ENCODE measurements around the gene GAL3ST2. TPM values are rescaled to one million over a fixed set of nuclear protein-coding genes. Genes with fewer than 3 reads are reported as not detected.

The GAL3ST2 gene
- total and polyA plus RNA-seq, 4 donors, result 0.03 to 0.33 (median 0.23) TPM; not detected in 1

GRCh38 chr2:241852116-241852980 lies 75.7 kb downstream of the GAL3ST2 start:
- no peaks in the 10 kb centered on the region for H3K9me3 ChIP-seq (ENCODE audit: control insufficient read depth in 4 of 4, low read length in 3 of 4)
- no peaks in the 10 kb centered on the region for H3K27me3 ChIP-seq (ENCODE audit: control insufficient read depth in 4 of 4, insufficient read depth in 4 of 4, low read length in 3 of 4)
- WGBS, result 95% methylated on average over 39 of the region's 39 CpGs
- TF ChIP-seq MAX (IDR thresholded peaks at IDR 0.05) (no peak), EGR1 (IDR thresholded peaks at IDR 0.05; ENCODE audit: low read depth in 2 of 2) (no peak), CTCF (IDR thresholded peaks at IDR 0.05; ENCODE audit: low read depth, low read length, missing input control) (no peak), SP1 (IDR thresholded peaks at IDR 0.05) (no peak), REST (IDR thresholded peaks at IDR 0.05) (no peak), HNF4A (conservative IDR thresholded peaks at IDR 0.05) (no peak)
- no peaks in the 10 kb centered on the region for H3K36me3 ChIP-seq (ENCODE audit: control insufficient read depth in 4 of 4, insufficient read depth in 3 of 4, low read depth in 1 of 4, low read length in 3 of 4)
- H3K4me1 ChIP-seq (ENCODE audit: control insufficient read depth in 4 of 4, insufficient read depth in 4 of 4, low read length in 3 of 4), result peaks cover 0 to 4% (median 0%) of the 10 kb centered on the region in 4 donors
- no peak overlapping the region for H3K27ac ChIP-seq (ENCODE audit: low read depth in 1 of 2, low read length in 2 of 2)
- no peak for DNase-seq (ENCODE audit: low spot score)
- H3K4me3 ChIP-seq (ENCODE audit: low read depth in 1 of 3, low read length in 3 of 3), result no peak overlapping the region
- H3K9ac ChIP-seq (ENCODE audit: low read depth in 1 of 2, low read length in 2 of 2), result no peak overlapping the region

- WGBS, result 91% methylated on average over 10 of the region's 10 CpGs
- no peaks in the 10 kb centered on the region for H3K27me3 ChIP-seq (ENCODE audit: control insufficient read depth in 4 of 4, insufficient read depth in 4 of 4, low read length in 3 of 4)
- DNase-seq (ENCODE audit: low spot score), result no peak
- H3K4me1 ChIP-seq (ENCODE audit: control insufficient read depth in 4 of 4, insufficient read depth in 4 of 4, low read length in 3 of 4), result peaks cover 0 to 4% (median 0%) of the 10 kb centered on the region in 4 donors
- H3K4me3 ChIP-seq (ENCODE audit: low read depth in 1 of 3, low read length in 3 of 3), result no peak overlapping the region
- H3K27ac ChIP-seq (ENCODE audit: low read depth in 1 of 2, low read length in 2 of 2), result no peak overlapping the region
- TF ChIP-seq FOXA2 (IDR thresholded peaks at IDR 0.05) (no peak), ATF3 (IDR thresholded peaks at IDR 0.05) (no peak), GABPA (IDR thresholded peaks at IDR 0.05 in 1 of 2, conservative IDR thresholded peaks at IDR 0.05 in 1 of 2) (no peak), RXRA (IDR thresholded peaks at IDR 0.05) (no peak), REST (IDR thresholded peaks at IDR 0.05) (no peak), NR2F2 (IDR thresholded peaks at IDR 0.05) (no peak), HNF4G (IDR thresholded peaks at IDR 0.05) (no peak), CTCF (IDR thresholded peaks at IDR 0.05; ENCODE audit: low read depth, low read length, missing input control) (no peak), FOXA1 (IDR thresholded peaks at IDR 0.05) (no peak), SP1 (IDR thresholded peaks at IDR 0.05) (no peak)
- no peaks in the 10 kb centered on the region for H3K36me3 ChIP-seq (ENCODE audit: control insufficient read depth in 4 of 4, insufficient read depth in 3 of 4, low read depth in 1 of 4, low read length in 3 of 4)
- no peak overlapping the region for H3K9ac ChIP-seq (ENCODE audit: low read depth in 1 of 2, low read length in 2 of 2)
- H3K9me3 ChIP-seq (ENCODE audit: control insufficient read depth in 4 of 4, low read length in 3 of 4), result no peaks in the 10 kb centered on the region
Observed at GRCh38 chr2:241852981-241853631, 76.5 kb downstream of the GAL3ST2 start.
